Measurements from ENCODE around the gene MTNR1A. TPM values are rescaled to one million over a fixed set of nuclear protein-coding genes. Genes with fewer than 3 reads are reported as not detected.

Gene MTNR1A
- total RNA-seq, 1 experiment from 2014 or later: 0.84 TPM

GRCh38 chr4:186584912-186585311 is 29.5 kb upstream of the MTNR1A start:
- Histone ChIP-seq H3K79me2 (ENCODE audit: insufficient read depth, low read length) (peaks cover 97% of the 10 kb centered on the region), H2AFZ (ENCODE audit: low read depth, low read length, poor library complexity, severe bottlenecking) (no peak overlapping the region), H3K36me3 (ENCODE audit: control insufficient read depth in 1 of 2, insufficient read depth in 2 of 2, low read length in 2 of 2) (peaks cover 71 to 72% of the 10 kb centered on the region in 2 experiments), H3K9me3 (ENCODE audit: control insufficient read depth in 1 of 2, insufficient read depth in 1 of 2, low read depth in 1 of 2, low read length in 2 of 2) (no peaks in the 10 kb centered on the region), H3K4me1 (ENCODE audit: control insufficient read depth in 1 of 2, insufficient read depth in 2 of 2, low read length in 2 of 2) (no peaks in the 10 kb centered on the region), H3K27me3 (ENCODE audit: insufficient read depth, low read length) (no peaks in the 10 kb centered on the region), H3K27ac (ENCODE audit: low read depth, low read length) (no peak overlapping the region), H3K4me3 (replicated peaks in 1 of 2; ENCODE audit: low read depth in 1 of 2, low read length in 2 of 2) (no peak overlapping the region), H3K9me2 (ENCODE audit: insufficient read depth) (no peaks in the 10 kb centered on the region), H3K4me2 (ENCODE audit: low read length) (no peak overlapping the region), H3K9ac (ENCODE audit: low read length) (no peak overlapping the region), H4K20me1 (ENCODE audit: insufficient read depth) (peaks cover 53% of the 10 kb centered on the region)
- no peak for ATAC-seq
- no TSS peak for BruUV-seq (replicated peaks)
- TF ChIP-seq RAD21 (IDR thresholded peaks at IDR 0.05; ENCODE audit: low read depth): no peak
- TF ChIP-seq ZFX (IDR thresholded peaks at IDR 0.05): no peak
- RAD21 ChIA-PET (ENCODE audit: low non-redundant PET in 1 of 2, low total read pairs in 2 of 2, uncharacterized antibody in 2 of 2, unreplicated experiment in 2 of 2): no interaction called here
- intact Hi-C loops (cut with micrococcal nuclease): no loop called here
- no peak for DNase-seq (ENCODE audit: low read depth, low spot score)
- CTCF ChIA-PET: no interaction called here
- POLR2A ChIA-PET: interaction anchor here (1.0 kb wide), 1 partner anchor 11 kb away, joined by 3 read pairs; no protein-coding TSS in a partner anchor

GRCh38 chr4:186581421-186581820 is 26.1 kb upstream of the MTNR1A start:
- H3K79me2 ChIP-seq (ENCODE audit: insufficient read depth, low read length): peaks cover 71% of the 10 kb centered on the region
- ATAC-seq: no peak
- POLR2A ChIA-PET: no interaction called here
- no TSS peak for BruUV-seq (replicated peaks)
- H3K4me2 ChIP-seq (ENCODE audit: low read length): no peak overlapping the region
- no peak overlapping the region for H3K9ac ChIP-seq (ENCODE audit: low read length)
- H3K27me3 ChIP-seq (ENCODE audit: insufficient read depth, low read length): no peaks in the 10 kb centered on the region
- peaks cover 38 to 48% of the 10 kb centered on the region in 2 experiments for H3K36me3 ChIP-seq (ENCODE audit: control insufficient read depth in 1 of 2, insufficient read depth in 2 of 2, low read length in 2 of 2)
- DNase-seq (ENCODE audit: low read depth, low spot score): no peak
- intact Hi-C loops (cut with micrococcal nuclease): no loop called here
- H3K4me1 ChIP-seq (ENCODE audit: control insufficient read depth in 1 of 2, insufficient read depth in 2 of 2, low read length in 2 of 2): no peaks in the 10 kb centered on the region
- H3K9me2 ChIP-seq (ENCODE audit: insufficient read depth): no peaks in the 10 kb centered on the region
- H3K9me3 ChIP-seq (ENCODE audit: control insufficient read depth in 1 of 2, insufficient read depth in 1 of 2, low read depth in 1 of 2, low read length in 2 of 2): no peaks in the 10 kb centered on the region
- H4K20me1 ChIP-seq (ENCODE audit: insufficient read depth): peaks cover 36% of the 10 kb centered on the region
- TF ChIP-seq POLR2AphosphoS5 (IDR thresholded peaks at IDR 0.05; ENCODE audit: low read depth, low read length): no peak
- no peak for TF ChIP-seq SRF (IDR thresholded peaks at IDR 0.05; ENCODE audit: low read depth)
- TF ChIP-seq JUND (IDR thresholded peaks at IDR 0.05): no peak
- TF ChIP-seq MAX (IDR thresholded peaks at IDR 0.05): no peak
- TF ChIP-seq CTCF (IDR thresholded peaks at IDR 0.05 in 2 of 3, conservative IDR thresholded peaks at IDR 0.05 in 1 of 3; ENCODE audit: borderline replicate concordance in 1 of 3, insufficient read depth in 1 of 3, low read depth in 2 of 3, low read length in 2 of 3): no peak
- TF ChIP-seq CEBPB (IDR thresholded peaks at IDR 0.05; ENCODE audit: low read depth): no peak
- no peak for TF ChIP-seq ELF1 (IDR thresholded peaks at IDR 0.05; ENCODE audit: borderline replicate concordance, low read depth)
- no peak for TF ChIP-seq POLR2A (IDR thresholded peaks at IDR 0.05; ENCODE audit: borderline replicate concordance, extremely low read depth, insufficient read depth, insufficient read length)
- TF ChIP-seq TCF7L2 (IDR thresholded peaks at IDR 0.05; ENCODE audit: borderline replicate concordance, extremely low read depth, insufficient read depth, insufficient read length): no peak
- TF ChIP-seq CBX3 (IDR thresholded peaks at IDR 0.05; ENCODE audit: low read depth): no peak
- TF ChIP-seq YY1 (IDR thresholded peaks at IDR 0.05; ENCODE audit: extremely low read depth, insufficient replicate concordance, low read depth, low read length): no peak
- no peak for TF ChIP-seq FOSL1 (IDR thresholded peaks at IDR 0.05; ENCODE audit: low read depth)
- TF ChIP-seq RAD21 (IDR thresholded peaks at IDR 0.05; ENCODE audit: low read depth): no peak
- no peak for TF ChIP-seq SIN3A (IDR thresholded peaks at IDR 0.05; ENCODE audit: low read depth)
- TF ChIP-seq EGR1 (IDR thresholded peaks at IDR 0.05; ENCODE audit: low read depth): no peak
- no peak for TF ChIP-seq ZNF274 (IDR thresholded peaks at IDR 0.05; ENCODE audit: low read depth, low read length)
- TF ChIP-seq REST (IDR thresholded peaks at IDR 0.05; ENCODE audit: low read depth): no peak
- no peak overlapping the region for H3K27ac ChIP-seq (ENCODE audit: low read depth, low read length)
- CTCF ChIA-PET: no interaction called here
- no peak overlapping the region for H3K4me3 ChIP-seq (replicated peaks in 1 of 2; ENCODE audit: low read depth in 1 of 2, low read length in 2 of 2)
- H2AFZ ChIP-seq (ENCODE audit: low read depth, low read length, poor library complexity, severe bottlenecking): no peak overlapping the region
- RAD21 ChIA-PET (ENCODE audit: low non-redundant PET in 1 of 2, low total read pairs in 2 of 2, uncharacterized antibody in 2 of 2, unreplicated experiment in 2 of 2): no interaction called here

All from HCT116 (cell line).